Measurements from ENCODE around the gene NELFA.

Gene NELFA

DNA sequence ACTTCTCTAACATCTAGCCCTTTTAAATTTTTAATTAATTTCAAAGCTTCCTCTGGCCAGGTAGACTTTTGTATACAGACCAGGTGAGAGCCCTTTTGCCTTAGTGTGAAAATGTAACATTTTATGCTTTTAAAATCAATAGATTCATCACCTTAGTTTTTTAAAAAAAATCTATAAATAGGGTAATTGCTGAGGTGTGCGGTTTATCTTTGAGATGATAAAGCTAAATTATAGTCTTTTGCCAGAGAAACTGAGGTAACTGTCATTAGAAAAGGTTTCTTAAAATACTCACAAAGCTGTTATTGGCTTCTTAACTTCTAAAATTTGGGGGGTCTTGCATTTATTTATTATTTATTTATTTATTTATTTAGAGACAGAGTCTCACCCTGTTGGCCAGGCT lies 62.9 kb downstream of the NELFA start:
- H3K27me3 ChIP-seq (ENCODE audit: control insufficient read depth, insufficient read depth, low read length) = no peaks in the 10 kb centered on the region

GRCh38 chr4:1945124-1945895 lies 63.5 kb downstream of the NELFA start:
- H3K9me3 ChIP-seq (ENCODE audit: control insufficient read depth, low read length) = no peaks in the 10 kb centered on the region
- peaks cover 3% of the 10 kb centered on the region for H3K36me3 ChIP-seq (ENCODE audit: control insufficient read depth, insufficient read depth, low read length)

More for the DNA sequence above, 62.9 kb downstream of the NELFA start:
- Histone ChIP-seq H3K36me3 (ENCODE audit: control insufficient read depth, insufficient read depth, low read length) (peaks cover 3% of the 10 kb centered on the region), H3K9me3 (ENCODE audit: control insufficient read depth, low read length) (no peaks in the 10 kb centered on the region), H3K9ac (ENCODE audit: low read length) (no peak overlapping the region), H3K4me3 (ENCODE audit: low read length) (no peak overlapping the region), H3K4me1 (ENCODE audit: control insufficient read depth, insufficient read depth, low read length) (peaks cover 13% of the 10 kb centered on the region)

GRCh38 chr4:1943928-1944327 lies 64.8 kb downstream of the NELFA start:
- no peaks in the 10 kb centered on the region for H3K27me3 ChIP-seq (ENCODE audit: control insufficient read depth, insufficient read depth, low read length)
- H3K4me1 ChIP-seq (ENCODE audit: control insufficient read depth, insufficient read depth, low read length) = peaks cover 24% of the 10 kb centered on the region
- H3K9ac ChIP-seq (ENCODE audit: low read length) = no peak overlapping the region
- peaks cover 10% of the 10 kb centered on the region for H3K36me3 ChIP-seq (ENCODE audit: control insufficient read depth, insufficient read depth, low read length)
- H3K4me3 ChIP-seq (ENCODE audit: low read length) = no peak overlapping the region
- H3K9me3 ChIP-seq (ENCODE audit: control insufficient read depth, low read length) = no peaks in the 10 kb centered on the region

More at GRCh38 chr4:1945124-1945895, 63.5 kb downstream of the NELFA start:
- no peaks in the 10 kb centered on the region for H3K27me3 ChIP-seq (ENCODE audit: control insufficient read depth, insufficient read depth, low read length)
- peaks cover 19% of the 10 kb centered on the region for H3K4me1 ChIP-seq (ENCODE audit: control insufficient read depth, insufficient read depth, low read length)
- no peak overlapping the region for H3K9ac ChIP-seq (ENCODE audit: low read length)
- no peak overlapping the region for H3K4me3 ChIP-seq (ENCODE audit: low read length)

DNA sequence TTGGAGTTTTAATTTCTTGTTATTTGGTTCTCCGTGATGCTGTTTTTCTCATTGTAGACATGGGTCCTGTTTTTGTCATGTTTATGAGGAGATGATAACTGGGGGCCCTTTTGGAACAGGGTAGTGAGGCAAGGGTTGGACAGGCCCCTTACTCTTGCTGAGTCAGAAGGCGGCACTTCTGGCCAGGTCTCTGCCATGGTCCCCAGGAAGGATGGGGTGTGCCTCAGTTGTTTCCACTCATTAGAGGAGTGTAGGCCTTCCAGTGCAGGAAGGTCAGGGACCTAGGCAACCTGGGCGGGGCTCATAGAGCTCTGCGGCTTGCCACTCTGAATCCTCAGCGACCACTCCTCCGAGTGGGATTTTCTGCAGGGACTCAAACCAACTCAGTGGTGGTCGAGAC lies 68.2 kb downstream of the NELFA start:
- H3K36me3 ChIP-seq (ENCODE audit: control insufficient read depth, insufficient read depth, low read length) = peaks cover 6% of the 10 kb centered on the region
- no peak overlapping the region for H3K9ac ChIP-seq (ENCODE audit: low read length)
- no peak overlapping the region for H3K4me3 ChIP-seq (ENCODE audit: low read length)
- no peaks in the 10 kb centered on the region for H3K27me3 ChIP-seq (ENCODE audit: control insufficient read depth, insufficient read depth, low read length)
- H3K9me3 ChIP-seq (ENCODE audit: control insufficient read depth, low read length) = no peaks in the 10 kb centered on the region
- H3K4me1 ChIP-seq (ENCODE audit: control insufficient read depth, insufficient read depth, low read length) = peaks cover 23% of the 10 kb centered on the region

- Histone ChIP-seq H3K4me3 (ENCODE audit: low read length) (no peak overlapping the region), H3K4me1 (ENCODE audit: control insufficient read depth, insufficient read depth, low read length) (peaks cover 23% of the 10 kb centered on the region), H3K9ac (ENCODE audit: low read length) (no peak overlapping the region), H3K36me3 (ENCODE audit: control insufficient read depth, insufficient read depth, low read length) (peaks cover 6% of the 10 kb centered on the region), H3K27me3 (ENCODE audit: control insufficient read depth, insufficient read depth, low read length) (no peaks in the 10 kb centered on the region), H3K9me3 (ENCODE audit: control insufficient read depth, low read length) (no peaks in the 10 kb centered on the region)
These were observed 68.9 kb downstream of the NELFA start for GRCh38 chr4:1939664-1940509.

GRCh38 chr4:1938027-1938426 lies 70.7 kb downstream of the NELFA start:
- H3K4me1 ChIP-seq (ENCODE audit: control insufficient read depth, insufficient read depth, low read length) = peaks cover 23% of the 10 kb centered on the region
- H3K4me3 ChIP-seq (ENCODE audit: low read length) = no peak overlapping the region
- peaks cover 7% of the 10 kb centered on the region for H3K36me3 ChIP-seq (ENCODE audit: control insufficient read depth, insufficient read depth, low read length)
- H3K9ac ChIP-seq (ENCODE audit: low read length) = no peak overlapping the region
- H3K27me3 ChIP-seq (ENCODE audit: control insufficient read depth, insufficient read depth, low read length) = no peaks in the 10 kb centered on the region
- no peaks in the 10 kb centered on the region for H3K9me3 ChIP-seq (ENCODE audit: control insufficient read depth, low read length)

DNA sequence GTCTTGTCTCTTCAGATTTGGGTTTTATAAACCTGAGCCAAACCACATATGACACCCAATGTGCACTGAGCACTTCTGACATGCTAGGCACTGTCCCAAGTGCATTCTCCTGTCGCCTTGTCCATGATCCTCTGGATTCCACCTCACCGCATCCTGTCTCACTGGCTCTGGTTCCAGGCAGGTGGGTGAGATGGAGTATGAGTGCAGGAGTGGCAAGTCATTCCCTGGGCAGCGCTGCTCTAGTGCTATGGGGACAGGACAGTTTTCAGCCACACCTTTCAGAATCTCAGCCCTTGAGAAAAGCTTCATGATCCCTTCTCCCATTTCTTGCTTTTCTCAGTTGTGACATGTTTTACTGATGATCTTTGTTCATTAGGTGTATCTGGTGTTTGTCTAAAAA lies 71.2 kb downstream of the NELFA start:
- Histone ChIP-seq H3K9ac (ENCODE audit: low read length) (no peak overlapping the region), H3K9me3 (ENCODE audit: control insufficient read depth, low read length) (no peaks in the 10 kb centered on the region), H3K4me1 (ENCODE audit: control insufficient read depth, insufficient read depth, low read length) (peaks cover 23% of the 10 kb centered on the region), H3K36me3 (ENCODE audit: control insufficient read depth, insufficient read depth, low read length) (peaks cover 12% of the 10 kb centered on the region), H3K27me3 (ENCODE audit: control insufficient read depth, insufficient read depth, low read length) (no peaks in the 10 kb centered on the region), H3K4me3 (ENCODE audit: low read length) (no peak overlapping the region)

DNA sequence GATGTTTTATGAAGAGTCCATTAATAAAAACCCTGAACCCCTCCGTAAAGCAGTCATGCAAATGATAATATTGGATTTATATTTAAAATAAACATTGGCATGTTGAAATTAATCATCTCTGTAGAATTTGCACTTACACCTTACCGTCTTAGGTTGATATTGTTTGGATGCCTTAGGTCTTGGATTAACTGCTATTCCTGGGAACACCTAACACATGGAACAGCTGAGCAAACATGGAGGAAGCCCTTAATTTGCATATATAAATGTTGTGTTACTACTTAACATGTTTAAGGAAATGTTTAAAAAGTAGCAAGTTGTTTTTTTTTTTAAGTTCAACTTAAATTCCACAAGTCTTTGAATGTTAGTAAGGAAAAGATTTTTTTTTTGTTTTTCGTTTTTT lies 75.1 kb downstream of the NELFA start:
- H3K27me3 ChIP-seq (ENCODE audit: control insufficient read depth, insufficient read depth, low read length) = no peaks in the 10 kb centered on the region

GRCh38 chr4:1932736-1933135 lies 76.0 kb downstream of the NELFA start:
- H3K9ac ChIP-seq (ENCODE audit: low read length) = no peak overlapping the region
- H3K27me3 ChIP-seq (ENCODE audit: control insufficient read depth, insufficient read depth, low read length) = no peaks in the 10 kb centered on the region
- peaks cover 5% of the 10 kb centered on the region for H3K36me3 ChIP-seq (ENCODE audit: control insufficient read depth, insufficient read depth, low read length)
- peaks cover 7% of the 10 kb centered on the region for H3K4me1 ChIP-seq (ENCODE audit: control insufficient read depth, insufficient read depth, low read length)
- H3K4me3 ChIP-seq (ENCODE audit: low read length) = no peak overlapping the region
- no peaks in the 10 kb centered on the region for H3K9me3 ChIP-seq (ENCODE audit: control insufficient read depth, low read length)

More for the DNA sequence above, 75.1 kb downstream of the NELFA start:
- Histone ChIP-seq H3K36me3 (ENCODE audit: control insufficient read depth, insufficient read depth, low read length) (peaks cover 5% of the 10 kb centered on the region), H3K4me1 (ENCODE audit: control insufficient read depth, insufficient read depth, low read length) (peaks cover 3% of the 10 kb centered on the region), H3K4me3 (ENCODE audit: low read length) (no peak overlapping the region), H3K9me3 (ENCODE audit: control insufficient read depth, low read length) (no peaks in the 10 kb centered on the region), H3K9ac (ENCODE audit: low read length) (no peak overlapping the region)

Data from mucosa of stomach (tissue), 1 donor.